Raji (cell line): ENCODE results near the gene ROBO1.

ENCODE experiments used
- POLR2A ChIP-seq: IDR thresholded peaks from 2 replicates; pipeline ENCODE4 v1.6.1; 2011; ENCODE audit warnings: low read depth, low read length, control low read depth; ENCODE audit not compliant: insufficient read depth

ROBO1 gene

DNA sequence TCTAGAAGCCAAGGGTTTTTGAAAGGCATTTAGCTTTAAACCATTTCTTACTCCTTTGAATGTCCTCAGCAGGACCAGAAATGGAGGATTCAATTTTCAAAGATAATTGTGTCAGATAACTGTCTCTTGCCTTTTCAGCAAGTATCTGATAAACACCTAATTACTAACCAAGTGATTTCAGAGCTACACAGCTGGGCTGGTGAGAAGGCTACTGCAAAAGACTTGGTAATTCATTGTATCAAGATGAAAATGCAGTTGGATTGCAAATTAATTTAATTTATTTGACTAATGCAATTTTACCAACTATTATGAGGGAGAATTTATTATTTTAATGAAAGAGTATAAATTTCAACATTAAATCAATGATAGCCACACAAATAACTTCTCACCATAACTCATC lies 165.4 kb downstream of the ROBO1 start:
- no peak for TF ChIP-seq POLR2A

DNA sequence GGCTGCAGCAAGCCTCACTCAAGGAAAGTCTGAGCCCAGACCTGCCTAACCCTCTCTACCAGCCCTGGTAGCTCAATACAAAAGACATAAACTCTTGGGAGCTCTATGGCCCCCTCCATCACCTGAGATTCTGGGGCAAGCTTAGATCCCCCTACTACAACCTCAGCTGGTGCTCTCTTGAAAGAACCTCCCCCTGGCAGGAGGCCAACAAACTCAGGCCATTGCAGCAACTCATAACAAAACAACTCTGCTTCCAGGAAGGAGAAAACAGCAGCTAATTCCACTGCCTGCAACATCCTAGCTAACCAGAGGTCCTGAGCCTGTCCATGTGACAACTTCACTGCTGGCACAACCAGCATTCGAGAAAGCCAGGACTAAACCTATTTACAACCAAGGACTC lies 169.2 kb downstream of the ROBO1 start:
- TF ChIP-seq POLR2A: no peak

DNA sequence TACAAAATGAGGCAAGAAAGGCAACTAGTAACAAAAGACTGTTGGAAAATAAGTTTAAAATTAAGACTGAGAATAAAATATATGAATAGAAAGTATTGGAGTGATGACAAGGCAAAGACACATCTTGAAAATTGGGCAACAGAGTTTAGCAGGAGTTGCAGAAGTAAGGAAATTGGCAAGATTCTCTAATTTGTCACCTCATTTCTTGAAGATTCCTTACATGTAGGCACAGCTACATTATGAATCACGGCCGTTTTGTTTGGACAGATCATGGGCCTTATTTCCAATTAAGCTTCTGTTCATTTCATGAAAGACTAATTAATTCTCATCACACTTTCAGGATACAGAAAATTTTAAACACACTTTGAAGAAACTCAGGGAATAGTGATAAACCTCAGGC lies 170.1 kb downstream of the ROBO1 start:
- TF ChIP-seq POLR2A: no peak

DNA sequence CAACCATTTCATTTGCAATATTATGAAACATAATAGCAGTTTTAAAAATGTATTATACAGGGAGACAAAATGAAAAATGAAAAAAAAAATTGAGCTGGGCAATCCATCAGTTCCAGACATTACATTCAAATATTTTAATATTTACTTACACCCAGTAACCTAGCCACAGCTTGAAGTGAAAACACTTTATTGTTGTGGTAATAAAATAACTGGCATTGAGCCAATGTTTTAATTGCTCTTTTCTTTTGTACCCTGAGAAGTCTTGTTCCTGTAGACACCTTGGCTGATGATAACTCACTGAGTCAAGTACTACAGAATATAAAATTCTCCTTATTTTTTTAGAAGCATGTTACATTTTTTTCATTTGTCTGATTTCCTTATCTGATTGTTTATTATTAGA lies 180.6 kb downstream of the ROBO1 start:
- TF ChIP-seq POLR2A: no peak

GRCh38 chr3:79586232-79586631 lies 181.6 kb downstream of the ROBO1 start:
- no peak for TF ChIP-seq POLR2A

DNA sequence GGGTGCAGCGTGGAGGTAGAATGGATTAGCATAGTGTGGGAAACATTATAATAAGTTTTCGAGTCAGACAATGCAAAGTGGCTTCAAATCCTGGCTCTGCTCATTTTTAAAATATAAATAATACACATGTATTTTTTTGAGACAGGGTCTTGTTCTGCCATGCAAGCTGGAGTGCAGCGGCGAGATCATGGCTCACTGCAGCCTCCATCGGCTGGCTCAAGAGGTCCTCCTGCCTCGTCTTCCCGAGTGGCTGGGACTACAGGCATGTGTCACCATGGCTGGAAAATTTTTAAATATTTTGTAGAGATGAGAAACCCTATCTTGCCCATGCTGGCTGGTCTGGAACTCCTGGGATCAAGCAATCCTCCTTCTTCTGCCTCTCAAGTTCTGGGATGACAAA lies 194.9 kb downstream of the ROBO1 start:
- no peak for TF ChIP-seq POLR2A

DNA sequence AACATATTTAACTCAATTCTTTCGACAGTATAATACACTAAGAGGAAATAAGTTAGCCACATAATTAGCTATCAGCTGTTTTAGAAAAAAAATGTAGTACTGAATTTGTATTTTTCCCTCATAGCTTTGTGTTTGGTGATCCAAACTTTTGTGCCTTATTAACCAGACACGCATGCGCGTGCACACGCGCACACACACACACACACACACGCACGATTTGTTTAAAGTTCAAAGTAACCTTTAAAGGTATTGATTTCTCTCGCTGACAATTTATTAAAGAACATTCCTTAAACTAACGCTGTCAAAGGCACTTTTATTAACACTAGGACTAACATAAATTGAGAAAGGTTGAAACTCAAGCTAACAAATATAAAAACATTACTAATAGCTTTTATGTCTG lies 198.9 kb downstream of the ROBO1 start:
- no peak for TF ChIP-seq POLR2A

GRCh38 chr3:79564192-79564591 lies 203.6 kb downstream of the ROBO1 start:
- TF ChIP-seq POLR2A: no peak

DNA sequence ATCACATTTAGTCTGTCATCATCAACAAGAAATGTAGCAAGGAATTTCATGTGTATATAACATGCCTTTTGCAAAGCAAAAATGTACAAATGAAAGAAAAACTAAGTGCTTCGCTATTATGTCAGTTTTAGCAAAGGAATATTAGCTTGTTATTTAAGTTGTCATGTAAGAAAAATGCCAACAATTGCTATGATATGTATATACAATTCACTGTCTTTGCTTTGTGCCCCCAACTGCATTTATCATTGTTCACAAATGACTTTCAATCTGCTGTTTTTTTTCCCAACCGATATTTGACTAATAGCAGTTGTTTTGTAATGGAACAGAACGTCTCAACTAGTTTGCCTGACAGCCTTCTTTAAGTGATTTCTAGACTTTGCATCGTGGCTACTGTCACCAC lies 207.1 kb downstream of the ROBO1 start:
- no peak for TF ChIP-seq POLR2A

DNA sequence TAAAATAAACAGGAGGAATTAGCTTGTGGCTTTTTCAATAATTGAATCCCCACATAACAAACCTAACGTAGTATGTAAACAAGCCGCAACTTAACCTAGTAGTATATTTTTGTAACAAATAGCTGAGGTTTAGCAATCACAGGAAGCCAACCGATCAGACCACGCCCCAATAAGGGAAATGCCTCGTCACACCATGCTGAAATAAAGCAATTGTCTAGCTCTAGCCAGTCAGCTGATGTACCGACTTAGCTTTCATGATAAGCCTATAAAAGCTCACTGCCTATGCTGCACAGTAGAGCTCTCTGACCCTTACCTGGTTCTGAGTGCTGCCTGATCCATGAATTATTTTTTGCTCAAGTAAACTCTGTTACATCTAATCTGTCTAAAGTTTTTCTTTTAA lies 208.9 kb downstream of the ROBO1 start:
- TF ChIP-seq POLR2A: no peak

DNA sequence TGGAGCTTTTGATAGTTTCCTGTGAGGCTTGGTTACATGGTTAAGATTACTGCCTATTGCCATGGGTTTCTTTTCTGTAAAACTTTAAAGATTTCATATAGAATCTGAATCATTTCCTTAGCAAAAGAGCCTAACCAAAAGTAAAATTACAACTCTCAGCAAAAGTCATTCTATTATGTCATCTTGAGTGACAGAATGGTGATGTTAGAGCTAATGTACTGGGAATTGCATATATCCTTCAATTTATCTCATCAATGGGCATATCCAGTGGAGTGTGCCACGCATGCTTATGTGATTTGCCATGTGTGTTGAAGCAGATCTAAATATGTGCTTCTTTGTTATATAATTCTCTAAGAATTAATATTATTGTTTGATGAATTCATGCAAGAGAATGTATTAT lies 212.1 kb downstream of the ROBO1 start:
- no peak for TF ChIP-seq POLR2A

GRCh38 chr3:79551997-79552396 lies 215.8 kb downstream of the ROBO1 start:
- TF ChIP-seq POLR2A: no peak

- TF ChIP-seq POLR2A: no peak
Observed at GRCh38 chr3:79551321-79551892, 216.4 kb downstream of the ROBO1 start.

DNA sequence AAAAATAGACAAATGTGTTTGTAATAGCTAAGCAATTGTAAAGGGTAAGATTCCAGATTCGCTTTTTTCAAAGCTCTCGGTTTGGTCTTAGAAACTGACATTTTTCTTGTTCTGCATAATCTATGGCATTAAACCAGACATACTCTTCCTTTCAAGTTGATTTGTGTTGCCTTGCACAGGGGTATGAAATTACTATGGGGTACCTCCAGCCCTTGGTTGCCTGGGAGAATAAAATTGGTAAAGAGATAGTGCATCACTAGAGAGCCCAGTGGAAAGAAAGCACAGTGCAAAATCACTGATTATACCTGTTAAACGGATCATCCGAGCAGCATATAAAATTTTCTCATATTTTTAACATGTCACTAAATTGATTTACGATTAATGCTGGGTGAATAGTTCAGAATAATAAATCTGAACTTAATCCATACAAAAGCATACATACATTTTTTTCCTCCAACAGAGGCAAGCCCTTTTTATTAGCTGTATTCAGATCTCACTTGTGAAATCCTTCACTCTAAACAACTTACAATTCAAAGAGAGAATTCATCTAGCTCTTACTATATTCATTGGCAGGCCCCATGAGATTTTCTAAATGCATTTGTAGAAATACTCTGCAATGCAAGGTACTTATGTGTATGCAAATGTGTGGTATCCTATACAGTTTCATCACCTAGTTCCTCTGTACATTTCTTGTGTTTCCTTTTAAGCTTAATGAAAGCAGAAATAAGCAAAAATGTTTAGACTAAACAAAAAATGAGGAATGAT lies 224.4 kb downstream of the ROBO1 start:
- TF ChIP-seq POLR2A: no peak

- TF ChIP-seq POLR2A: no peak
Observed at GRCh38 chr3:79534727-79535126, 233.1 kb downstream of the ROBO1 start.

DNA sequence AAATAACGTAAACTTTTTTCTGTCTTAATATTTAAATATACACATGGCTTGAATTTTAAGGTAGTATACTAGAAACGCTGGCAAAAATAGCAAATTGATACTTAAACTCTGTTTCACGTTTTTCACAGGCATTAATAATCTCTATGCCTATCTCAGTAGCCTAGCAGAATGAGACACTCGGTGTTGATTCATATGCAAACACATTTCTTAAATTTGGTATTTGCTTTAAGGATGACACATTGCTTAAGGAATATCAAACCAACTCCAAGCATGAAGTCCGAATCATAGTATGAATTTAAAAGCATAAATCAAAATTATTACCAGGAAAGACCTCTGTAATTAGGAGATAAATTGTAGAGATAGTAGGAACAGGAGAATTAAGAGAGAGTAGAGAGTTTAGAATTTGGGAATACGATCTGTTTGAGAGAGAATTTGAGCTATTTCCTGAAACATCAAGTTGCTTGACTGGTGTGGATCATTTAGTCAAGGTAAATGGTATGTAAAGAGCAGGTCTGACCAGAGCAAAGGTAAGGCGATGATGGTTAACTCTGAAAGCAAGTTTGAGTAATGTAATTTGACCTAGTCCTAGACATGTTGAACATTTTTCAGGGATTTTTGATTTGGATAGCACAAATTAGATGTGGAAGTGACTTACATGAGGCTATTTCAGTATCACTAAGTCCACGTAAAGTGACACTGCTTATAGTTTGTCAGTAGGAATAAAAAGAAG lies 236.1 kb downstream of the ROBO1 start:
- TF ChIP-seq POLR2A: no peak

DNA sequence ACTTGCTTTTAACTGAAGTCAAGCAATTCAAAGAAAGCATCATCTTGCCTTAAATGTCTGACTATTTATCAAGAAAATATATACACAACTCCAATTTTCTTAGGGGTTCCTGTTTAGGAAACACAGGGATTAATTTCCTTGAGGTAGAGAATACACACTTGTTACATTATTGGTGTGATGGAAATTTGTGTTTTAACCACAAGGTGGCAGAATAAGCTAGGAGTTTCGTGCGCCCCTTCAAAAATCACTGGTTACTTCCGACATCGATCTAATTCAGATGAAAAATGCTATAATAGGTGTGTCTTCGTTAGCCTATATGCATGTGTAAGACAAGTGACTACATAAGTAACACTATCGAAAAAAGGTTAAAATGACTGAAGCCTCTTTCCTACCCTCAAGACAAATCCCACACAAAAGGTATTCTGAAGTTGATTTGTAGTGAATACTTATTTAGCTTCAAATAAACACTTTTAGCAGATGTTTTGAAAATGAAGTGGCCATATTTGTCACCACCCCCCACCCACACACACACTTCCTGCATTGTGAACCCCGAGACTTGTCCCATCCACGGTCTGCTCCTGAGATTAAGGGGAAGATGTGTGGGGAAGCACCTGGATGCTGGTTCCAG lies 246.5 kb downstream of the ROBO1 start:
- no peak for TF ChIP-seq POLR2A
